SK-N-SH (cell line): ENCODE measurements around the gene SERINC2. TPM values are rescaled to one million over a fixed set of nuclear protein-coding genes. Genes with fewer than 3 reads are reported as not detected.

ENCODE experiments used
- CTCF ChIA-PET: fragments of 300-600, 350-600 bp; formaldehyde crosslinking; extraction: SDS; loops from one replicate; lab custom pipeline; 2021; lab: Yijun Ruan, JAX
- POLR2A ChIA-PET: fragments of 350-600 bp; sonication (Branson Sonifier 250); formaldehyde crosslinking; extraction: SDS; loops from one replicate; lab custom pipeline; 2020; ENCODE audit warnings: antibody characterized with exemption, inconsistent platforms; lab: Yijun Ruan, JAX
- DNase-seq: peaks from one replicate; pipeline ENCODE4 v3.0.0; 2012
- H2AFZ ChIP-seq: fragments of 200-600 bp; sonication (generic); 2 replicates; pipeline ENCODE4 v1.8.1; 2016; ENCODE audit warnings: antibody characterized with exemption, mild to moderate bottlenecking, low read depth
- H3F3A ChIP-seq: fragments of 200-600 bp; sonication (generic); replicated peaks from 2 replicates; pipeline ENCODE3; 2016; ENCODE audit warnings: antibody characterized with exemption, mild to moderate bottlenecking; ENCODE audit not compliant: insufficient read depth
- H3K27ac ChIP-seq, 2 experiments: fragments of 200-500 bp in 1 of 2; fragments of 200-600 bp in 1 of 2; sonication (Bioruptor generic) in 1 of 2; sonication (generic), shearing (Covaris generic) in 1 of 2; 2 replicates each; pipeline versions ENCODE4 v1.5.1 to v1.6.1; 2014 to 2016; ENCODE audit warnings: low read depth in 2 of 2, inconsistent platforms in 1 of 2, low read length in 1 of 2, mild to moderate bottlenecking in 1 of 2, mixed read lengths in 1 of 2
- H3K27me3 ChIP-seq: fragments of 200-600 bp; sonication (generic), shearing (Covaris generic); 2 replicates; pipeline ENCODE4 v1.6.1; 2016; ENCODE audit warnings: mixed run types; ENCODE audit not compliant: insufficient read depth
- H3K36me3 ChIP-seq, 2 experiments: fragments of 200-500 bp in 1 of 2; fragments of 200-600 bp in 1 of 2; sonication (Bioruptor generic) in 1 of 2; sonication (generic) in 1 of 2; replicated peaks in 1 of 2; 2 replicates each; pipeline versions ENCODE3 to v1.5.1; 2014 to 2016; ENCODE audit warnings: low read length in 1 of 2, mild to moderate bottlenecking in 1 of 2; ENCODE audit not compliant: insufficient read depth in 2 of 2, control insufficient read depth in 1 of 2
- H3K4me1 ChIP-seq, 2 experiments: fragments of 200-500 bp in 1 of 2; fragments of 200-600 bp in 1 of 2; sonication (Bioruptor generic) in 1 of 2; sonication (generic), shearing (Covaris generic) in 1 of 2; 2 replicates each; pipeline versions ENCODE4 v1.5.1 to v1.6.1; 2014 to 2016; ENCODE audit warnings: low read depth in 1 of 2, low read length in 1 of 2, mixed run types in 1 of 2; ENCODE audit not compliant: insufficient read depth in 2 of 2, control insufficient read depth in 1 of 2
- H3K4me2 ChIP-seq: fragments of 200-600 bp; sonication (generic), shearing (Covaris generic); 2 replicates; pipeline ENCODE4 v1.6.1; 2017; ENCODE audit warnings: mixed run types
- H3K4me3 ChIP-seq, 2 experiments: fragments of 200-500 bp in 1 of 2; fragments of 200-600 bp in 1 of 2; sonication (Bioruptor generic) in 1 of 2; sonication (generic), shearing (Covaris generic) in 1 of 2; 2 replicates each; pipeline versions ENCODE4 v1.5.1 to v1.8.1; 2014 to 2016; ENCODE audit warnings: low read depth in 2 of 2, inconsistent platforms in 1 of 2, low read length in 1 of 2, mild to moderate bottlenecking in 1 of 2, mixed read lengths in 1 of 2, moderate library complexity in 1 of 2
- H3K79me2 ChIP-seq: fragments of 200-600 bp; sonication (generic); 2 replicates; pipeline ENCODE4 v1.8.1; 2017; ENCODE audit warnings: mild to moderate bottlenecking; ENCODE audit not compliant: insufficient read depth
- H3K9ac ChIP-seq: fragments of 200-600 bp; sonication (generic); 2 replicates; pipeline ENCODE4 v1.6.1; 2017; ENCODE audit warnings: mixed run types
- H3K9me2 ChIP-seq: fragments of 200-600 bp; sonication (generic); 2 replicates; pipeline ENCODE4 v1.6.1; 2017; ENCODE audit warnings: mixed run types
- H3K9me3 ChIP-seq: fragments of 200-600 bp; sonication (generic); 2 replicates; pipeline ENCODE4 v1.6.1; 2017; ENCODE audit warnings: mixed run types, mild to moderate bottlenecking, moderate library complexity
- H4K20me1 ChIP-seq: fragments of 200-600 bp; sonication (generic); 2 replicates; pipeline ENCODE4 v1.6.1; 2017; ENCODE audit warnings: mild to moderate bottlenecking, mixed run types; ENCODE audit not compliant: insufficient read depth
- EZH2phosphoT487 ChIP-seq: fragments of 200-600 bp; sonication (generic); IDR thresholded peaks from 2 replicates; pipeline ENCODE4 v1.6.1; 2017; ENCODE audit warnings: low read depth, mixed run types, mild to moderate bottlenecking, antibody characterized with exemption, moderate library complexity, borderline replicate concordance
- FOSL2 ChIP-seq: IDR thresholded peaks from 2 replicates; pipeline ENCODE4 v1.4.0; 2012; ENCODE audit warnings: low read depth, mild to moderate bottlenecking, moderate library complexity, borderline replicate concordance
- MAX ChIP-seq: IDR thresholded peaks from 2 replicates; pipeline ENCODE4 v1.4.0; 2012; ENCODE audit warnings: low read depth
- MXI1 ChIP-seq: IDR thresholded peaks from 2 replicates; pipeline ENCODE4 v1.6.1; 2012; ENCODE audit warnings: mild to moderate bottlenecking, low read depth, low read length, improper control_type of control experiment
- POLR2AphosphoS5 ChIP-seq: IDR thresholded peaks from 2 replicates; pipeline ENCODE4 v1.6.1; 2012; ENCODE audit warnings: low read depth, low read length
- RAD21 ChIP-seq: IDR thresholded peaks from 2 replicates; pipeline ENCODE4 v1.6.1; 2012; ENCODE audit warnings: mild to moderate bottlenecking, low read length
- RCOR1 ChIP-seq: fragments of 150-350 bp; IDR thresholded peaks from 2 replicates; pipeline ENCODE4 v1.6.1; 2017; ENCODE audit warnings: antibody characterized with exemption, low read length
- RFX5 ChIP-seq: IDR thresholded peaks from 2 replicates; pipeline ENCODE4 v1.6.1; 2012; ENCODE audit warnings: mild to moderate bottlenecking, improper control_type of control experiment, low read length
- SIN3A ChIP-seq: IDR thresholded peaks from 2 replicates; pipeline ENCODE4 v1.6.1; 2012; ENCODE audit warnings: low read depth, mild to moderate bottlenecking, low read length, moderate library complexity, borderline replicate concordance
- USF1 ChIP-seq: IDR thresholded peaks from 2 replicates; pipeline ENCODE4 v1.4.0; 2012; ENCODE audit warnings: low read depth, borderline replicate concordance
- WGBS: methylation state at CpG from one replicate; pipeline ENCODE4 v1.1.6; 2017; ENCODE audit warnings: low lambda C conversion rate; 5-methylcytosine and 5-hydroxymethylcytosine counted together
- polyA plus RNA-seq, 3 experiments: library from polyadenylated mRNA; depleted of rRNA; stranded (reverse); fragments of >200 nt; gene quantifications; 2 replicates each; pipeline ENCODE4 v1.2.3, GENCODE V29; 2012
- TF ChIP-seq, protein P1 (sequence below): IDR thresholded peaks from 2 replicates; pipeline ENCODE4 v1.6.1; 2012; ENCODE audit warnings: mild to moderate bottlenecking, low read depth, low read length, moderate library complexity
- TF ChIP-seq, protein P2 (sequence below): fragments of 200-600 bp; sonication (generic); IDR thresholded peaks from 2 replicates; pipeline ENCODE4 v1.6.1; 2017; ENCODE audit warnings: antibody characterized with exemption, mild to moderate bottlenecking, moderate library complexity

The SERINC2 gene
- polyA plus RNA-seq, 1 of the 3 experiments (the other 2 are of a cell fraction): 22.2 TPM

DNA sequence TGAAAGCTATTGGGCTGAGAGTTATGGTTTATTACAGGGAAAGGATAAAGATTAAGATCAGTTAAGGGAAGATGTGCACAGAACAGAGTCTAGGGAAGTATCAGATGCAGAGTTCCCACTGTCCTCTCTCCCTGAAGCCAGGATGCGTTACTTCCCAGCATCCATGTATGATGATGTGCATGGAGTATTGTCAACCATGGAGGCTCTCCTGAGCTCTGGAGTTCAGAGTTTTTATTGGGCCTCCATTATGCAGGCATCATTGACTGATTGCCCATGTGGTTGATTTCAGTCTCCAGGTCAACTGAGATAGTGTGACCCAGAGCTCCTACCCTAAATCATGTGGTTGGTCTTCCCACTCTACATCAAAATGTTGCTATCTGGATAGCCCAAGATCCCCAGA is 30.7 kb downstream of the SERINC2 start:
- DNase-seq: no peak
- POLR2A ChIA-PET: no interaction called here
- no peaks in the 10 kb centered on the region for H3K36me3 ChIP-seq
- no peak overlapping the region for H3K4me3 ChIP-seq
- H3K27ac ChIP-seq: no peak overlapping the region
- H3K79me2 ChIP-seq: no peaks in the 10 kb centered on the region
- H3K9me3 ChIP-seq: no peaks in the 10 kb centered on the region
- H3K27me3 ChIP-seq: no peaks in the 10 kb centered on the region; the same call in 1 of the 2 replicates
- CTCF ChIA-PET: interaction anchor here (1.1 to 4.2 kb wide), 2 partner anchors 49 to 105 kb away, joined by 3 to 23 read pairs; no protein-coding TSS in a partner anchor
- TF ChIP-seq POLR2AphosphoS5: no peak
- no peak for TF ChIP-seq SIN3A
- TF ChIP-seq MXI1: no peak
- TF ChIP-seq RFX5: no peak
- TF ChIP-seq RCOR1: no peak
- TF ChIP-seq, protein P1, sequence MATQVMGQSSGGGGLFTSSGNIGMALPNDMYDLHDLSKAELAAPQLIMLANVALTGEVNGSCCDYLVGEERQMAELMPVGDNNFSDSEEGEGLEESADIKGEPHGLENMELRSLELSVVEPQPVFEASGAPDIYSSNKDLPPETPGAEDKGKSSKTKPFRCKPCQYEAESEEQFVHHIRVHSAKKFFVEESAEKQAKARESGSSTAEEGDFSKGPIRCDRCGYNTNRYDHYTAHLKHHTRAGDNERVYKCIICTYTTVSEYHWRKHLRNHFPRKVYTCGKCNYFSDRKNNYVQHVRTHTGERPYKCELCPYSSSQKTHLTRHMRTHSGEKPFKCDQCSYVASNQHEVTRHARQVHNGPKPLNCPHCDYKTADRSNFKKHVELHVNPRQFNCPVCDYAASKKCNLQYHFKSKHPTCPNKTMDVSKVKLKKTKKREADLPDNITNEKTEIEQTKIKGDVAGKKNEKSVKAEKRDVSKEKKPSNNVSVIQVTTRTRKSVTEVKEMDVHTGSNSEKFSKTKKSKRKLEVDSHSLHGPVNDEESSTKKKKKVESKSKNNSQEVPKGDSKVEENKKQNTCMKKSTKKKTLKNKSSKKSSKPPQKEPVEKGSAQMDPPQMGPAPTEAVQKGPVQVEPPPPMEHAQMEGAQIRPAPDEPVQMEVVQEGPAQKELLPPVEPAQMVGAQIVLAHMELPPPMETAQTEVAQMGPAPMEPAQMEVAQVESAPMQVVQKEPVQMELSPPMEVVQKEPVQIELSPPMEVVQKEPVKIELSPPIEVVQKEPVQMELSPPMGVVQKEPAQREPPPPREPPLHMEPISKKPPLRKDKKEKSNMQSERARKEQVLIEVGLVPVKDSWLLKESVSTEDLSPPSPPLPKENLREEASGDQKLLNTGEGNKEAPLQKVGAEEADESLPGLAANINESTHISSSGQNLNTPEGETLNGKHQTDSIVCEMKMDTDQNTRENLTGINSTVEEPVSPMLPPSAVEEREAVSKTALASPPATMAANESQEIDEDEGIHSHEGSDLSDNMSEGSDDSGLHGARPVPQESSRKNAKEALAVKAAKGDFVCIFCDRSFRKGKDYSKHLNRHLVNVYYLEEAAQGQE: no peak
- TF ChIP-seq MAX: no peak
- H2AFZ ChIP-seq: no peak overlapping the region
- H3K9ac ChIP-seq: no peak overlapping the region
- no peaks in the 10 kb centered on the region for H3K9me2 ChIP-seq
- H3K4me1 ChIP-seq: no peaks in the 10 kb centered on the region; a peak in 1 of 4 replicates
- H4K20me1 ChIP-seq: no peaks in the 10 kb centered on the region
- H3K4me2 ChIP-seq: no peak overlapping the region
- WGBS: 100% methylated on average over 1 of the region's 1 CpG
- H3F3A ChIP-seq: no peaks in the 10 kb centered on the region

DNA sequence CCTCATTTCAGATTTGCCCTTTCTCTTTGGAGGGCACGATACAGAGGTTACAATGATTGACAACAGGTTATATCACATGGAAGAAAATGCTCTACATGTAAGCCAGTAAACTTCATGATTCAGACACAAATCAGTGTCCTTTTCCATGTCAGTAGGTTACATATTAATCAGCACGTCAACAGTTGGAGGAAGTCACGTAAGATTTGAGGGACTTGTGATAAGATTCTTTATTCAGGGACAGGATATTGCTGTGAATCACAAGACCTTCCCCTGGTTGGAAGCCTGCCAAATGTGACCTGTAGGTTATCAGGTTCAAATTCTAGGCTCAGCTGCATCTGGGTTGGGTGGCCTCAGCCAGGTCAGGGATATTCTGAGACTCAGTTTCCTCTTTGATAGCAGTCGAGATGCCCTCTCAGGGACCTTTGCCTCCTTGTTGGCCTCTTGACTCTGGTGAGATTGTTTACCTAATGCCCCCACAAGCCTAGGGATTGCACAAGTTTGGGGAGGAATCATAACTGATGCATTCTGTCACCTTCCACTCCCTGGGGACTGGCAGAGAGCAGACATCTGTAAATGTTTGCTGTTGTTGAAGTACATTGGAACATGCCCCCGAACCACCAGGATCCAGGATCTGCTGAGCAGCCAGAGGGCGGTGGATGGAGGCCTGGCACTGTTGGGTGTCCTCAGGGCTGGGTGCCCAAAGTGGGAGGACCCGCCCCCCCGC is 31.9 kb downstream of the SERINC2 start:
- CTCF ChIA-PET: no interaction called here

More for the DNA sequence above, 31.9 kb downstream of the SERINC2 start:
- H3K4me2 ChIP-seq: no peak overlapping the region
- no peaks in the 10 kb centered on the region; a peak in 1 of 4 replicates for H3K4me1 ChIP-seq
- H3K27me3 ChIP-seq: no peaks in the 10 kb centered on the region; the same call in 1 of the 2 replicates
- WGBS: 28% methylated on average over 2 of the region's 8 CpGs
- no peaks in the 10 kb centered on the region for H3K36me3 ChIP-seq
- H4K20me1 ChIP-seq: no peaks in the 10 kb centered on the region
- H3K9ac ChIP-seq: no peak overlapping the region
- no peaks in the 10 kb centered on the region for H3K9me2 ChIP-seq
- TF ChIP-seq, protein P2, sequence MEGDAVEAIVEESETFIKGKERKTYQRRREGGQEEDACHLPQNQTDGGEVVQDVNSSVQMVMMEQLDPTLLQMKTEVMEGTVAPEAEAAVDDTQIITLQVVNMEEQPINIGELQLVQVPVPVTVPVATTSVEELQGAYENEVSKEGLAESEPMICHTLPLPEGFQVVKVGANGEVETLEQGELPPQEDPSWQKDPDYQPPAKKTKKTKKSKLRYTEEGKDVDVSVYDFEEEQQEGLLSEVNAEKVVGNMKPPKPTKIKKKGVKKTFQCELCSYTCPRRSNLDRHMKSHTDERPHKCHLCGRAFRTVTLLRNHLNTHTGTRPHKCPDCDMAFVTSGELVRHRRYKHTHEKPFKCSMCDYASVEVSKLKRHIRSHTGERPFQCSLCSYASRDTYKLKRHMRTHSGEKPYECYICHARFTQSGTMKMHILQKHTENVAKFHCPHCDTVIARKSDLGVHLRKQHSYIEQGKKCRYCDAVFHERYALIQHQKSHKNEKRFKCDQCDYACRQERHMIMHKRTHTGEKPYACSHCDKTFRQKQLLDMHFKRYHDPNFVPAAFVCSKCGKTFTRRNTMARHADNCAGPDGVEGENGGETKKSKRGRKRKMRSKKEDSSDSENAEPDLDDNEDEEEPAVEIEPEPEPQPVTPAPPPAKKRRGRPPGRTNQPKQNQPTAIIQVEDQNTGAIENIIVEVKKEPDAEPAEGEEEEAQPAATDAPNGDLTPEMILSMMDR: no peak
- TF ChIP-seq USF1: no peak
- TF ChIP-seq, protein P1: no peak
- no peak for TF ChIP-seq FOSL2
- TF ChIP-seq RFX5: no peak
- TF ChIP-seq EZH2phosphoT487: no peak
- no peak for TF ChIP-seq RAD21
- no peak overlapping the region for H3K27ac ChIP-seq
- DNase-seq: no peak
- H3K4me3 ChIP-seq: no peak overlapping the region
- no peaks in the 10 kb centered on the region for H3K9me3 ChIP-seq
- H3F3A ChIP-seq: no peaks in the 10 kb centered on the region
- H2AFZ ChIP-seq: no peak overlapping the region
- POLR2A ChIA-PET: no interaction called here
- no peaks in the 10 kb centered on the region for H3K79me2 ChIP-seq
